C4-2B (cell line): ENCODE data around the gene PVALEF.

ENCODE experiments used
- H3K27ac ChIP-seq: fragments of 450-650 bp; 2 replicates; pipeline ENCODE4 v1.5.1; 2017
- CTCF ChIP-seq: fragments of 450-650 bp; conservative IDR thresholded peaks from 2 replicates; pipeline ENCODE4 v1.5.1; 2017; ENCODE audit warnings: mild to moderate bottlenecking
- ZFX ChIP-seq: fragments of 450-650 bp; IDR thresholded peaks from 2 replicates; pipeline ENCODE4 v1.6.1; 2017

The PVALEF gene

GRCh38 chr17:81161536-81161935 lies 3.8 kb upstream of the PVALEF start:
- TF ChIP-seq CTCF (no peak), ZFX (no peak)

GRCh38 chr17:81161972-81162371 lies 3.3 kb upstream of the PVALEF start:
- H3K27ac ChIP-seq: no peak overlapping the region
- TF ChIP-seq CTCF (no peak), ZFX (no peak)

More at GRCh38 chr17:81161536-81161935, 3.8 kb upstream of the PVALEF start:
- H3K27ac ChIP-seq: no peak overlapping the region

GRCh38 chr17:81162491-81162890 lies 2.8 kb upstream of the PVALEF start:
- TF ChIP-seq CTCF: no peak
- no peak for TF ChIP-seq ZFX
- no peak overlapping the region for H3K27ac ChIP-seq

GRCh38 chr17:81163051-81163695 lies 2.1 kb upstream of the PVALEF start:
- TF ChIP-seq CTCF: no peak
- TF ChIP-seq ZFX: no peak
- H3K27ac ChIP-seq: no peak overlapping the region

GRCh38 chr17:81163703-81164370 lies 1.5 kb upstream of the PVALEF start:
- no peak overlapping the region for H3K27ac ChIP-seq
- TF ChIP-seq CTCF (no peak), ZFX (no peak)

- no peak overlapping the region for H3K27ac ChIP-seq
- no peak for TF ChIP-seq ZFX
Observed at GRCh38 chr17:81164371-81165245, 699 bp upstream of the PVALEF start.

GRCh38 chr17:81166033-81166492 lies 756 bp downstream of the PVALEF start, which contains the start of gene AATK:
TSS of gene AATK (minus strand) at chr17:81166221. CDS start at chr17:81165992, 229 bp downstream.
- H3K27ac ChIP-seq: no peak within 1 kb of the TSS
- TF ChIP-seq ZFX (no peak), CTCF (no peak)
